Duodenal mucosa (tissue), 2 donors: ENCODE results near the gene NOTCH3.

Experiments
- H3K27ac ChIP-seq: one replicate; pipeline ENCODE4 v1.7.0; 2013; ENCODE audit warnings: low read depth, low read length
- H3K27me3 ChIP-seq, 2 donors: one replicate each; pipeline ENCODE4 v1.7.0; 2013; ENCODE audit warnings: low read length in 2 of 2, control low read depth in 1 of 2; ENCODE audit not compliant: insufficient read depth in 2 of 2, control insufficient read depth in 1 of 2
- H3K36me3 ChIP-seq, 2 donors: one replicate each; pipeline ENCODE4 v1.7.0; 2013; ENCODE audit warnings: low read length in 2 of 2, control low read depth in 1 of 2; ENCODE audit not compliant: insufficient read depth in 2 of 2, control insufficient read depth in 1 of 2
- H3K4me1 ChIP-seq, 2 donors: one replicate each; pipeline ENCODE4 v1.7.0; 2013; ENCODE audit warnings: low read length in 2 of 2, control low read depth in 1 of 2; ENCODE audit not compliant: insufficient read depth in 2 of 2, control insufficient read depth in 1 of 2
- H3K4me3 ChIP-seq, 2 donors: one replicate each; pipeline ENCODE4 v1.7.0; 2013; ENCODE audit warnings: low read length in 2 of 2, low read depth in 1 of 2
- H3K9ac ChIP-seq, 2 donors: one replicate each; pipeline ENCODE4 v1.7.0; 2013; ENCODE audit warnings: low read length in 2 of 2, low read depth in 1 of 2
- H3K9me3 ChIP-seq, 2 donors: one replicate each; pipeline ENCODE4 v1.7.0; 2013; ENCODE audit warnings: low read length in 2 of 2, control low read depth in 1 of 2; ENCODE audit not compliant: control insufficient read depth in 1 of 2

Gene NOTCH3

GRCh38 chr19:15244808-15245207, 44.0 kb upstream of the NOTCH3 start:
- Histone ChIP-seq H3K36me3 (peaks cover 34 to 85% of the 10 kb centered on the region in 2 donors), H3K4me3 (no peak overlapping the region), H3K27ac (no peak overlapping the region), H3K9ac (no peak overlapping the region), H3K4me1 (peaks cover 24 to 26% of the 10 kb centered on the region in 2 donors), H3K9me3 (no peaks in the 10 kb centered on the region), H3K27me3 (no peaks in the 10 kb centered on the region)

GRCh38 chr19:15244106-15244803, 43.5 kb upstream of the NOTCH3 start:
- Histone ChIP-seq H3K36me3 (peaks cover 39 to 88% of the 10 kb centered on the region in 2 donors), H3K27ac (no peak overlapping the region), H3K4me1 (peaks cover 18 to 20% of the 10 kb centered on the region in 2 donors), H3K27me3 (no peaks in the 10 kb centered on the region), H3K4me3 (no peak overlapping the region), H3K9ac (no peak overlapping the region), H3K9me3 (no peaks in the 10 kb centered on the region)

GRCh38 chr19:15243236-15243957, 42.6 kb upstream of the NOTCH3 start:
- peaks cover 34 to 88% of the 10 kb centered on the region in 2 donors for H3K36me3 ChIP-seq
- H3K9me3 ChIP-seq: no peaks in the 10 kb centered on the region
- H3K4me1 ChIP-seq: peaks cover 10 to 11% of the 10 kb centered on the region in 2 donors
- H3K27ac ChIP-seq: no peak overlapping the region
- no peaks in the 10 kb centered on the region for H3K27me3 ChIP-seq
- H3K4me3 ChIP-seq: no peak overlapping the region
- no peak overlapping the region for H3K9ac ChIP-seq

- Histone ChIP-seq H3K4me3 (no peak overlapping the region), H3K27me3 (no peaks in the 10 kb centered on the region), H3K9ac (no peak overlapping the region), H3K36me3 (peaks cover 31 to 83% of the 10 kb centered on the region in 2 donors), H3K4me1 (no peaks in the 10 kb centered on the region), H3K27ac (no peak overlapping the region), H3K9me3 (no peaks in the 10 kb centered on the region)
Measured at GRCh38 chr19:15241259-15241910, 40.6 kb upstream of the NOTCH3 start.

- H3K9me3 ChIP-seq: no peaks in the 10 kb centered on the region
- H3K9ac ChIP-seq: no peak overlapping the region
- no peaks in the 10 kb centered on the region for H3K27me3 ChIP-seq
- H3K4me3 ChIP-seq: no peak overlapping the region
- H3K4me1 ChIP-seq: no peaks in the 10 kb centered on the region
- no peak overlapping the region for H3K27ac ChIP-seq
- H3K36me3 ChIP-seq: peaks cover 35 to 82% of the 10 kb centered on the region in 2 donors
Measured at GRCh38 chr19:15240515-15240914, 39.7 kb upstream of the NOTCH3 start.

- Histone ChIP-seq H3K9me3 (no peaks in the 10 kb centered on the region), H3K9ac (no peak overlapping the region), H3K27me3 (no peaks in the 10 kb centered on the region), H3K4me1 (no peaks in the 10 kb centered on the region), H3K36me3 (peaks cover 29 to 71% of the 10 kb centered on the region in 2 donors), H3K4me3 (no peak overlapping the region), H3K27ac (no peak overlapping the region)
Measured at GRCh38 chr19:15239337-15239949, 38.6 kb upstream of the NOTCH3 start.

- H3K36me3 ChIP-seq: peaks cover 25 to 66% of the 10 kb centered on the region in 2 donors
- H3K27me3 ChIP-seq: no peaks in the 10 kb centered on the region
- H3K4me3 ChIP-seq: no peak overlapping the region
- no peak overlapping the region for H3K27ac ChIP-seq
- H3K4me1 ChIP-seq: no peaks in the 10 kb centered on the region
- H3K9me3 ChIP-seq: no peaks in the 10 kb centered on the region
- H3K9ac ChIP-seq: no peak overlapping the region
Measured at GRCh38 chr19:15238639-15239155, 37.9 kb upstream of the NOTCH3 start.

GRCh38 chr19:15237759-15238638, 37.2 kb upstream of the NOTCH3 start:
- Histone ChIP-seq H3K9me3 (no peaks in the 10 kb centered on the region), H3K36me3 (peaks cover 23 to 60% of the 10 kb centered on the region in 2 donors), H3K9ac (no peak overlapping the region), H3K4me1 (no peaks in the 10 kb centered on the region), H3K27me3 (no peaks in the 10 kb centered on the region), H3K27ac (no peak overlapping the region), H3K4me3 (no peak overlapping the region)

- Histone ChIP-seq H3K27me3 (peaks cover 0 to 5% of the 10 kb centered on the region in 2 donors), H3K4me3 (no peak overlapping the region), H3K4me1 (no peaks in the 10 kb centered on the region), H3K9me3 (no peaks in the 10 kb centered on the region), H3K9ac (no peak overlapping the region), H3K36me3 (peaks cover 23 to 52% of the 10 kb centered on the region in 2 donors), H3K27ac (no peak overlapping the region)
Measured at GRCh38 chr19:15236886-15237285, 36.1 kb upstream of the NOTCH3 start.
